BJ (cell line): ENCODE measurements around the gene HIVEP3. TPM values are rescaled to one million over a fixed set of nuclear protein-coding genes. Genes with fewer than 3 reads are reported as not detected.
"Not testable (repeated sequence)": the region's sequence is repeated elsewhere in the genome, so short reads cannot be mapped to it uniquely, and the experiment has no call there.

Experiments
- CTCF ChIA-PET: fragments of 350-600 bp; formaldehyde crosslinking; extraction: SDS; loops from one replicate; lab custom pipeline; 2021; ENCODE audit warnings: antibody characterized with exemption, inconsistent platforms; lab: Yijun Ruan, JAX
- POLR2A ChIA-PET: fragments of 300-600 bp; sonication (Branson Sonifier 250); formaldehyde crosslinking; extraction: SDS; loops from one replicate; lab custom pipeline; 2021; ENCODE audit warnings: antibody characterized with exemption; lab: Charles Lee
- DNase-seq: peaks from one replicate; pipeline ENCODE4 v3.0.0-alpha.2; 2011; ENCODE audit warnings: low read depth
- H3K27me3 ChIP-seq: 2 replicates; pipeline ENCODE4 v1.6.0; 2011; ENCODE audit warnings: low read length; ENCODE audit not compliant: control insufficient read depth, insufficient read depth
- H3K36me3 ChIP-seq: 2 replicates; pipeline ENCODE4 v1.5.1; 2011; ENCODE audit warnings: low read length; ENCODE audit not compliant: control insufficient read depth, insufficient read depth
- H3K4me3 ChIP-seq: 2 replicates; pipeline ENCODE4 v1.5.1; 2011; ENCODE audit warnings: low read depth, mild to moderate bottlenecking, control low read depth, low read length
- CTCF ChIP-seq: IDR thresholded peaks from 2 replicates; pipeline ENCODE4 v1.5.1; 2011; ENCODE audit warnings: low read depth, mild to moderate bottlenecking, control low read depth, inconsistent platforms, low read length, moderate library complexity; ENCODE audit not compliant: insufficient read depth
- polyA plus RNA-seq: library from polyadenylated mRNA; depleted of rRNA; stranded (reverse); fragments of >200 nt; gene quantifications from 2 replicates; pipeline ENCODE4 v1.2.3, GENCODE V29; 2011

The HIVEP3 gene
- polyA plus RNA-seq, 1 experiment, result 4.0 TPM

GRCh38 chr1:41699861-41700248 is 218.9 kb downstream of the HIVEP3 start:
- Histone ChIP-seq H3K27me3 (no peaks in the 10 kb centered on the region), H3K4me3 (no peak overlapping the region), H3K36me3 (no peaks in the 10 kb centered on the region)
- CTCF ChIA-PET, result no interaction called here
- POLR2A ChIA-PET, result no interaction called here
- TF ChIP-seq CTCF, result no peak
- DNase-seq, result no peak

GRCh38 chr1:41698916-41699860 is 219.5 kb downstream of the HIVEP3 start:
- POLR2A ChIA-PET, result no interaction called here
- Histone ChIP-seq H3K36me3 (no peaks in the 10 kb centered on the region), H3K4me3 (no peak overlapping the region), H3K27me3 (no peaks in the 10 kb centered on the region)
- no peak for DNase-seq
- no peak for TF ChIP-seq CTCF
- CTCF ChIA-PET, result no interaction called here

GRCh38 chr1:41696381-41696780 is 222.3 kb downstream of the HIVEP3 start:
- CTCF ChIA-PET, result interaction anchor here (1.4 kb wide), 1 partner anchor 9 kb away, joined by 3 read pairs; no protein-coding TSS in a partner anchor
- no peak for DNase-seq
- POLR2A ChIA-PET, result no interaction called here
- Histone ChIP-seq H3K36me3 (no peaks in the 10 kb centered on the region), H3K27me3 (no peaks in the 10 kb centered on the region), H3K4me3 (no peak overlapping the region)
- TF ChIP-seq CTCF, result no peak

- Histone ChIP-seq H3K4me3 (no peak overlapping the region), H3K27me3 (no peaks in the 10 kb centered on the region), H3K36me3 (no peaks in the 10 kb centered on the region)
- ChIA-PET POLR2A (no interaction called here), CTCF (interaction anchor here (1.4 kb wide), 1 partner anchor 11 kb away, joined by 3 read pairs; no protein-coding TSS in a partner anchor)
- DNase-seq, result no peak
- no peak for TF ChIP-seq CTCF
Observed at GRCh38 chr1:41695118-41695745, 223.5 kb downstream of the HIVEP3 start.

- H3K4me3 ChIP-seq, H3K36me3 ChIP-seq, CTCF ChIA-PET, H3K27me3 ChIP-seq, POLR2A ChIA-PET, DNase-seq: not testable (repeated sequence)
Observed at GRCh38 chr1:41691966-41692365, 226.8 kb downstream of the HIVEP3 start.
